ENCODE data around the gene KIAA1217. TPM values are rescaled to one million over a fixed set of nuclear protein-coding genes. Genes with fewer than 3 reads are reported as not detected.

Gene KIAA1217
- total RNA-seq, 1 experiment from 2014 or later, result 7.8 TPM

DNA sequence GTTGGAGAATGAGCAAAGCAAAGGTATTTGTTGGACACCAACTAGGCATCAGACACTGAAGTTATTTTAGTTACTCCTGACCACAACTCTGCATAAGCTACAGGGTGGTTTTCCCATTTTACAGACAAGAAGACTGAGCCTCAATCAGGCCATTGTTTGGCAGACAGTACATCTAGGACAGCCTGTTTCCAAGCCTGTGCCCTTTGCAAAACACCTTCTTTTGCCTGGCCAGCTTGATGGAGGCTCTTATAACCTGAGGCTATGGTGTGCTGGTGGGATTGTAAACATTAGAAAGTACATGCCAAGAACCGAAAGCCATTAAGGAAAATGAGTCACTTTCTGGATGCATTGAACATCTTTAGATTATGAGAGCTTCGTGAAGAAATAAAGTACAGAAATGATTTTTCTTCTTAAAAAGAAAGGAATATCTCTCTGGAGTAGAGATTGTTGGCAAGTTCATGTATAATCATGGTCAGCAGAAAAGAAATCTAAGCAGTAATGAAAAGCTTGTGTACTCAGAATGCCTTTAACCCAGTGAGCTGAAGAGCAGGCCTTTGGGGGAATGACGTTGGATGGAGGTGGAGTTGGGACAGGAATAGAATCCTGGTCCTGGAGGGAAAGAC lies 140.6 kb downstream of the KIAA1217 start:
- no peaks in the 10 kb centered on the region for H3K79me2 ChIP-seq (ENCODE audit: insufficient read depth, low read length)
- no peak overlapping the region for H3K4me2 ChIP-seq (ENCODE audit: low read length)
- intact Hi-C loops (cut with micrococcal nuclease), result no loop called here
- TF ChIP-seq CEBPB (IDR thresholded peaks at IDR 0.05; ENCODE audit: low read depth) (no peak), POLR2A (IDR thresholded peaks at IDR 0.05; ENCODE audit: borderline replicate concordance, extremely low read depth, insufficient read depth, insufficient read length) (no peak), CTCF (IDR thresholded peaks at IDR 0.05 in 2 of 3, conservative IDR thresholded peaks at IDR 0.05 in 1 of 3; ENCODE audit: borderline replicate concordance in 1 of 3, insufficient read depth in 1 of 3, low read depth in 2 of 3, low read length in 2 of 3) (no peak), SIN3A (IDR thresholded peaks at IDR 0.05; ENCODE audit: low read depth) (no peak), RAD21 (IDR thresholded peaks at IDR 0.05; ENCODE audit: low read depth) (no peak), FOSL1 (IDR thresholded peaks at IDR 0.05; ENCODE audit: low read depth) (no peak), JUND (IDR thresholded peaks at IDR 0.05) (no peak), ZFX (IDR thresholded peaks at IDR 0.05) (no peak), ZNF274 (IDR thresholded peaks at IDR 0.05; ENCODE audit: low read depth, low read length) (no peak), SP1 (IDR thresholded peaks at IDR 0.05; ENCODE audit: low read depth) (no peak), YY1 (IDR thresholded peaks at IDR 0.05; ENCODE audit: extremely low read depth, insufficient replicate concordance, low read depth, low read length) (no peak), EGR1 (IDR thresholded peaks at IDR 0.05; ENCODE audit: low read depth) (no peak)
- no peaks in the 10 kb centered on the region for H4K20me1 ChIP-seq (ENCODE audit: insufficient read depth)
- no peak overlapping the region for H3K9ac ChIP-seq (ENCODE audit: low read length)
- ChIA-PET CTCF (no interaction called here), RAD21 (ENCODE audit: low non-redundant PET in 1 of 2, low total read pairs in 2 of 2, uncharacterized antibody in 2 of 2, unreplicated experiment in 2 of 2) (no interaction called here), POLR2A (no interaction called here)
- no peak overlapping the region for H3K27ac ChIP-seq (ENCODE audit: low read depth, low read length)
- peaks cover 35% of the 10 kb centered on the region for H3K27me3 ChIP-seq (ENCODE audit: insufficient read depth, low read length)
- no peak overlapping the region for H2AFZ ChIP-seq (ENCODE audit: low read depth, low read length, poor library complexity, severe bottlenecking)
- ATAC-seq (no peak), DNase-seq (ENCODE audit: low read depth, low spot score) (no peak)
- H3K36me3 ChIP-seq (ENCODE audit: control insufficient read depth in 1 of 2, insufficient read depth in 2 of 2, low read length in 2 of 2), result no peaks in the 10 kb centered on the region
- no peaks in the 10 kb centered on the region for H3K9me2 ChIP-seq (ENCODE audit: insufficient read depth)
- H3K4me3 ChIP-seq (replicated peaks in 1 of 2; ENCODE audit: low read depth in 1 of 2, low read length in 2 of 2), result no peak overlapping the region
- H3K4me1 ChIP-seq (ENCODE audit: control insufficient read depth in 1 of 2, insufficient read depth in 2 of 2, low read length in 2 of 2), result no peaks in the 10 kb centered on the region
- no TSS peak for BruUV-seq (replicated peaks)
- H3K9me3 ChIP-seq (ENCODE audit: control insufficient read depth in 1 of 2, insufficient read depth in 1 of 2, low read depth in 1 of 2, low read length in 2 of 2), result no peaks in the 10 kb centered on the region
